HUDEP-2 (cell line): ENCODE data around the gene RPS6KA3.
"Not testable (repeated sequence)": the region's sequence is repeated elsewhere in the genome, so short reads cannot be mapped to it uniquely, and the experiment has no call there.

Experiments used
- DNase-seq, 76 experiments: peaks; one replicate each; lab custom pipeline; 2025; ENCODE audit not compliant: unreplicated experiment in 76 of 76; lab: John Stamatoyannopoulos, UW

Gene RPS6KA3

DNA sequence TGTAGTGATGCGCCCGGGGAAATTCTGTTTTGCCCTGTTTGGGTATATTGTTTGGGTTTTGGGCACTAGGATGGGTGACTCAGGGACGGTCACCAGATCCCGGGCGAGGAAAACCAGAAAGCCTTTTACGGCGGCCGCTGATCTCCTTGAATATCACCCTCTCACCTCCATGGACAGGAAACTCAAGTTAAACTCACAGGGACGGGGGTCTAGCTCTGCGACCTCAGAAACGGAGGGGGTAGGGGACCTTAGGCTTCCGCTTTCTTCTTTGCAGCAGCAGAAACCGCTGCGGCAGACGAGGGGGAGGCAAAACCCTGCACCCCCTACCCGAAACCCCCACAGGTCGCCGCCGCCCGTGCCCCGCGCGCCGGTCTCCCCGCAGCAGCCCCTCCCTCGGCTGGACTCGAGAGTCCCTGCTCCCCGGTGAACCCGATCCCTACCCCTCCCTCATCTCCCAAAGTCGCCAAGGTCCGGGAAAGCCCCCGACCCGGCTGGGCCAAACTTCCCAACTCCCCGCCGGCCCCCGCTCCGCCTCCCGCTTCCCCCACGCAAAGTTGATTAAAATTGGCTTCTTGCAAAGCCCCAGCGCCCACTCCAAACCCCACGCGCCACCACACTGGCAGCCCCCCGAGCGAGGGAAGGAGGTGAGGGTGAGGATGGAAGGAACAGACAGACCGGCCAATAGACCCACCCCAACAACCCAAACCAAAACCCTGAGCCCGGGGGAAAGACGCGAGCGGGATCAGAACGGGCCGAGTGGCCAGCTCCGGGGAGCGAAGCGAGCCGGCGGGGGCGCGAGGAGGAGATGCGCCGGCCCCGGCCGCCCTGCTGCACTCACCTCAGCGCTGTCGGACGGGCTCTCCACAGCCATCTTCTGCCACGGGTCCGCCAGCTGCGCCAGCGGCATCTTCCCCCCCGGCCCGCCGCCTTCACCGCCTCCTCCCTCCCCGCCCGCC is 705 bp downstream of the RPS6KA3 start:
- peak in 12 of 76 experiments; percentile 0 to 26 (median 1) for DNase-seq

GRCh38 chrX:20265221-20265725 is 1.4 kb downstream of the RPS6KA3 start:
- peak in 74 of 76 experiments; percentile 0 to 83 (median 48) for DNase-seq

DNA sequence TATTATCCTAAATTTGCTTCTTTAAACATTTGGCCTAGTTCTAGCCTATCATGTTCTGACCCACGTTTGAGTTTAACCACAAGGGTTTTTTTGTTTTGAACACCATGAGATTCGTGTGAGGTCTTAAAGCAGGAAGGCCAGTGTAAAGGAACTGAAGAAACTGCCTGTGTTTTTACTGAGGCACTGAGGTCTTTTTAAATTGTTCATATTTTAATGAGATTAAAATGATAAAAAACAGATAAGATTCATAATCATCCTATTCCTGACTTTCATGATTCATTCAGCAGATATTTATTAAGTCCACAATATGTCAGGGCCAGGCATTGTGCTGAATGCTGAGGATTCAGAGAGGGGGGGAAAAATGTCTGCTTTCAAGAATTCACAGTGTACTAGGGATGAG is 3.2 kb downstream of the RPS6KA3 start:
- DNase-seq = peak in 2 of 76 experiments; percentile 0 to 1

GRCh38 chrX:20260885-20261284 is 5.8 kb downstream of the RPS6KA3 start:
- DNase-seq = no peak

DNA sequence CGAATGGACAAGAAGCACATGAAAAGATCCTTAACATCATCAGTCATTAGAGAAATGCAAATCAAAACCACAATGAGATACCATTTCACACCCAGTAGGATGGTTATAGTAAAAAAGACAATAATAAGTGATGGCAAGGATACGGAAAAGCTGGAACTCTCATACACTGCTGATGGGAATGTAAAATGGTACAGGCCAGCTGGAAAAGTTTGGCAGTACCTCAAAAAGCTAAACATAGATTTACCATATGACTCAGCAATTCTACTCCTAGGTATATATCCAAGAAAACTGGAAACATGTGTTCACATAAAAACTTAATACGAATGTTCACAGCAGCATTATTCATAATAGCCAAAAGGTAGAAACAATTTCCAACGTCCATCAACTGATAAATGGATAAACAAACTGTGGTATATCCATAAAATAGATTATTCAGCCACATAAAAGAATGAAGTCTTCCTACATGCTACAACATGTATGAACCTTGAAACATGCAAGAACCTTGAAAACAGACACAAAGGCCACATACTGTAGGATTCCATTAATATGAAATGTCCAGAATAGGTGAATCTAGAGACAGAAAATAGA is 11.9 kb downstream of the RPS6KA3 start:
- DNase-seq = no peak

GRCh38 chrX:20253232-20253543 is 13.5 kb downstream of the RPS6KA3 start:
- no peak for DNase-seq

DNA sequence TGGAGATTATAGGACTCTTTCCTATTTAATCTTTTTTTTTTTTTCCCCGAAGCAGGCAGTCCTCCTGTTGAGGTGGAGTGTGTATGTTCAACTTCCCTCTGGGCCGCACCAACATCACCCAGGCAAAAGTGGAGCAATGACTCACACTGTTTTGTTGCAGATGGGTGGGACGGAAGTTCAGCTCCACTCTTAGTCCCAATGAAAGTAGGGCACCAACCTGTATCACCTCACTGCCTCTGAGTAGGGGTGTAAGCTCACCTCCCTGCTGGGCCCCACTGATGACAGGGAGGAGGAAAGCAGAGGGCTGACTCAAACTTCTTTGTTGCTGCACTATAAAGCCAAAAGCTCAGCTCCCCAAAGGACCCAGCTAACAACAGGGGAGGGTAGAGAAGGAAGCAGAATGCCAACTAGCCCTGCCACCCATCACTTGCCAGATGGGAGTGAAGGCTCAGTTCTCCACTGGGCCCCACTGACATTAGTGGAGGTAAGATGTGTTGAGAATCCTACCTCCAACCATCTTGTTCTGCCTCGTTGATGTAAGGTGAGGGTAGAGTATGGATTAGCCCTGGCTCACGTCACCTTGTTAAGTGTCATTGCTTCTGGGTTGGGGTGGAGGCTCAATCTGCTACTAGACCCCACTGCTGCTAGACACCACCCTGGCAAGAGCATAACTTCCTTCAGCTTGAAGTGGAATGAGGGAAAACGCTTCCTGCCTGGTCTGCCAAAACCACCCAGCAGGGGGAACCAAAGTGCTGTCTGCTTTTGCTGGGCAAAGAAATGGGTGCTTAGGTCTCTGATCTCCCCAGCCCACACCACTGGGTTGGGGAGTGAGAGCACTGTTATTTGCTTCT is 14.1 kb downstream of the RPS6KA3 start:
- DNase-seq = peak in 56 of 76 experiments; percentile 0 to 54 (median 14)

GRCh38 chrX:20251691-20252090 is 15.0 kb downstream of the RPS6KA3 start:
- DNase-seq = no peak

DNA sequence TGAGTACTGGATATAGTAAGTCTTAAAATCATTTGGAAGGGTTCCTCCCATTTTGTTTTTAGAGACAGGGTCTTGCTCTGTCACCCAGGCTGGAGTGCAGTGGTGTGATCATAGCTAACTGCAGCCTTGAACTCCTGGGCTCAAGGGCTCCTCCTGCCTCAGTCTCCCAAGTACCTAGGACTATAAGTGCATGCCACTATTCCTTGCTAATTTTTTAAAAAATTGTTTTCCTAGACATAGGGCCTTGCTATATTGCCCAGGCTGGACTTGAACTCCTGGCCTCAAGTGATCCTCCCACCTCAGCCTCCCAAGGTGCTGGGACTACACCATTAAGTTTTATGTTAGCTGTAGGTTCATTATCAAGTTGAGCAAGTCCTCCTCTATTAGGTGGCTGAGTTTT is 16.6 kb downstream of the RPS6KA3 start:
- not testable (repeated sequence) for DNase-seq

DNA sequence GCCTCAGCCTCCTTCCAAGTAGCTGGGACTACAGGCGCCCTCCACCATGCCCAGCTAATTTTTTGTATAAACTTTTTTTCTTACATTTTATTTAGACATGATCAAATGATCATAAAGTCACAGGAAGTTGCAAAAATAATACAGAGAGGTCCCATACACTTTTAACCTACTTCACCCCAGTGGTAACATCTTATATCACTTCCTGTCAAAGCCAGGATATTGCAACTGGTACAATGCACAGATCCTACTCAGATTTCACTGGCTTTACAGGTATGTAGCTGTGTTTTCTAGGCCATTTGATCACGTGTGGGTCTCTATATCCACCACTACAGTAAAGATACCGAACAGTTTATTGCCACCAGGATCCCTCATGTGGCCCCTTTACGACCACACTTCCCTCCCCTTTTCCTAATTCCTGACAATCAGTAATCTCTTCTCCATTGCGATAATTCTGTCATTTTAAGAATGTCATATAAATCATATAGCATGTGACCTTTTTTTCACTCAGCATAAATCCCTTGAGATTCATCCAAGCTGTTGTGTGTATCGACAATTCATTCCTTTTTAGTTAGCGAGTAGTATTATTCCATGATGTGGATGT is 18.0 kb downstream of the RPS6KA3 start:
- DNase-seq = no peak

DNA sequence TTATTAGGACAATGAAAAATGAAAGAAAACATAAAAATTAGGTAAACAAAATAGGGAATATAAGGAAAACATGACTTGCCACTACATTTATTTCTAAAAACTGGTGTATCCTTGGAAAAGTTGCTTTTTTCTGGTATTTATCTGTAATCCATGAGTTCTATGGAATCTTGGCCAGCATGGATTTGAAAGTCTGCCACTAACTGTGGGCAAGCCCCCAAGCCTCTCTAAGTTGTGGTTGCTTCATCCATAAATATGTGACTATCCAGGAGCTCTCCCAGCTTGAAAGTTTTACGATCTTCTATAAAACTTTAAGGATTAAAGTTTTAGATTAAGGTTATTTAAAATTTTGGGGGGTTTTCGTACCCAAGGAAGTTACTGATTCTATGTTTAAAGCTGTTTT is 21.8 kb downstream of the RPS6KA3 start:
- no peak for DNase-seq

- DNase-seq = no peak
Measured at GRCh38 chrX:20240201-20240600, 26.5 kb downstream of the RPS6KA3 start.

- no peak for DNase-seq
Measured at GRCh38 chrX:20237864-20238263, 28.8 kb downstream of the RPS6KA3 start.

- no peak for DNase-seq
Measured at GRCh38 chrX:20235755-20236154, 31.0 kb downstream of the RPS6KA3 start.

DNA sequence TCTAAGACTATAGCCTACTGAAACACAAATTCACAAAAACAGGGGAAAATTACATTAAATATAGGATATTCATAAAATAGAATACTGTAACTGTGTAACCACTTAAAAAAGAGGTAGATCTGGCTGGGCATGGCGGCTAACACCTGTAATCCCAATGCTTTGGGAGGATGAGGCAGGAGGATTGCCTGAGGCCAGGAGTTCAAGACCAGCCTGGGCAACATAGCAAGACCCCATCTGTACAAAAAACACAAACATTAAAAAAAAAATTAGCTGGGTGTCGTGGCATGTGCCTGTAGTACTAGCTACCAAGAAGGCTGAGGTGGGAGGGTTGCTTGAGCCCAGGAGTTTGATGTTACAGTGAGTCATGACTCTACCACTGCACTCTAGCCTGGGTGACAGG is 33.4 kb downstream of the RPS6KA3 start:
- DNase-seq = no peak

DNA sequence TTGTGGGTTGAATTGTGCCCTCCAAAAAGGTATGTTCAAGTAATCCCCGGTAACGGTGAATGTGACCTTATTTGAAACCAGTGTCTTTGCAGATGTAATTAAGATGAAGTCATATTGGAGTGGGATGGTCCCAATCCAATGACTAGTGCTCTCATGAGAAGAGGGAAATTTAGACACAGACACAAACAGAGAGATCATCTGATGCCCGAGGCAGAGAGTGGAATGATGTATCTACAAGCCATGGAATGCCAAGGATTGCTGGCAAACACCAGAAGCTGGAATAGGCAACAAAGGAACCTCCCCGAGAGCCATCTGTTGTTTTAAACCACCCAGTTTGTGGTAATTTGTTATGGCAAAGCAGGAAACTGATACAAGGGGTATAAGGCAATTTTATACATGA is 35.1 kb downstream of the RPS6KA3 start:
- no peak for DNase-seq

DNA sequence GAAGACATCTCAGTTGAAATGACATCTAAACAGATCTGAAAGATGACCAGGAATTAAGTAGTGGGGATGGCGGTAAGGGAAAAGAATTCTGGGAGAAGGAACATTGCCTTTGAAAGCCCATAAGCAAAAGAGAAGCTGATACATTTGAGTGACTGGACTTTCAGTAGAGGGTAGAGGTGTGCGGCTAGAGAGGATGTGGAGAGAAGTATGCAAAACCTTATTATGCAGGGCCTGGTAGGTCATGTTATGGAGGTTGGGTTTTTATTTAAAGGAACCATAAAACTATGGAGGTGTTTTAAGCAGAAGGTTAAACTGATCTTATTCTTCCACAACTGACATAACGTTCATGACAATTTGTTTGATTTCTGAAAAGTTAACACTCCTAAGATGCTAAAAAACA is 36.3 kb downstream of the RPS6KA3 start:
- no peak for DNase-seq

DNA sequence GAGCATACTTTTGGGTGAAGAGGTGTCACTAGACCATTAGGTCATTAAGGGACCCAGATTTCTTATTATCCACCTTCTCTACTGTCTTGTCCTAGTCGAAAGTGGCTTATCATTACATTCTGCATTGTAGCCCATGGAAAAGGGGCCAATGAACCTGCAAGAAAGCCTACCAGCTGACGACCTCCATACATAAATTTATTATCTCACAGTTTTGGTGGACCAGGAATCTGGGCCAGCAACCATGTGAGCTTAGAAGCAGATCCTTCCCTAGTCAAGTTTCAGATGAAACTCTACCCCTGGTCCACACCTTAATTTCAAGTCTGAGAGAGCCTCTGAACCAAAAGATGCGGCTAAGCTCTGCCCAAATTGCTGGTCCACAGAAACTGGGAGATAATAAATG is 37.6 kb downstream of the RPS6KA3 start:
- DNase-seq = no peak

GRCh38 chrX:20228245-20228644 is 38.5 kb downstream of the RPS6KA3 start:
- DNase-seq = no peak

DNA sequence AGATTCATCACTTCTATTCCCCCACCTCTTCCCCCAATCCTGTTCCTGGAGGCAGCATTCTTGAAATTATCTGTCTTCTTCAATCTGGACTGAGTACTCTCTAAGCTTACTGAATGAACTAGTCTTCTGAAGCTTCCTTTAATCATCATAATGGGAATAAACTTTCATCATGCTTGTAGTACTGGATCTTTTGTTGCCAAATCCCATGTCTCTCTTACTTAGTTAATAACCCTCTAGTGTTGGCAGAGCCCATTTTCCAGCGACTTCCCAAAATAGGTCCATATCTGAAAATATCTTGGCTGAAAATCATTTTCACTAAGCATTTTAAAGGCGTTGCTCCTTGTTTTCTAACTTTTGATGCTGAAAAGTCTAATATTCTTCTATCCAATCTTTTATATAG is 39.6 kb downstream of the RPS6KA3 start:
- no peak for DNase-seq

- no peak for DNase-seq
Measured at GRCh38 chrX:20225488-20225833, 41.2 kb downstream of the RPS6KA3 start.
